Measurements from ENCODE around the gene OLFML3.
A peak's percentile ranks its signal among the peaks of the same experiment; 100 is the strongest.

GRCh38 chr1:113949007-113949406 lies 30.3 kb upstream of the OLFML3 start:
- TF ChIP-seq CTCF (IDR thresholded peaks at IDR 0.05; ENCODE audit: borderline replicate concordance, extremely low read depth, low read length, poor library complexity, severe bottlenecking) (peak; percentile 57), EZH2 (IDR thresholded peaks at IDR 0.05; ENCODE audit: borderline replicate concordance, low read depth, low read length, severe bottlenecking) (no peak)
